ENCODE data around the gene TAF6. TPM values are rescaled to one million over a fixed set of nuclear protein-coding genes. Genes with fewer than 3 reads are reported as not detected.

The TAF6 gene
- total and polyA plus RNA-seq, 9 of the 15 experiments (the other 6 are each of a cell fraction or from before 2014, with no cell fraction given), result 0.78 to 78.7 (median 21.3) TPM

- TF ChIP-seq, protein P1, sequence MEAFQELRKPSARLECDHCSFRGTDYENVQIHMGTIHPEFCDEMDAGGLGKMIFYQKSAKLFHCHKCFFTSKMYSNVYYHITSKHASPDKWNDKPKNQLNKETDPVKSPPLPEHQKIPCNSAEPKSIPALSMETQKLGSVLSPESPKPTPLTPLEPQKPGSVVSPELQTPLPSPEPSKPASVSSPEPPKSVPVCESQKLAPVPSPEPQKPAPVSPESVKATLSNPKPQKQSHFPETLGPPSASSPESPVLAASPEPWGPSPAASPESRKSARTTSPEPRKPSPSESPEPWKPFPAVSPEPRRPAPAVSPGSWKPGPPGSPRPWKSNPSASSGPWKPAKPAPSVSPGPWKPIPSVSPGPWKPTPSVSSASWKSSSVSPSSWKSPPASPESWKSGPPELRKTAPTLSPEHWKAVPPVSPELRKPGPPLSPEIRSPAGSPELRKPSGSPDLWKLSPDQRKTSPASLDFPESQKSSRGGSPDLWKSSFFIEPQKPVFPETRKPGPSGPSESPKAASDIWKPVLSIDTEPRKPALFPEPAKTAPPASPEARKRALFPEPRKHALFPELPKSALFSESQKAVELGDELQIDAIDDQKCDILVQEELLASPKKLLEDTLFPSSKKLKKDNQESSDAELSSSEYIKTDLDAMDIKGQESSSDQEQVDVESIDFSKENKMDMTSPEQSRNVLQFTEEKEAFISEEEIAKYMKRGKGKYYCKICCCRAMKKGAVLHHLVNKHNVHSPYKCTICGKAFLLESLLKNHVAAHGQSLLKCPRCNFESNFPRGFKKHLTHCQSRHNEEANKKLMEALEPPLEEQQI (IDR thresholded peaks at IDR 0.05), result no peak
- TF ChIP-seq ELF1 (tag; IDR thresholded peaks at IDR 0.05) (peak; percentile 95), CEBPZ (IDR thresholded peaks at IDR 0.05; ENCODE audit: borderline replicate concordance, low read depth, low read length) (peak; percentile 83), HDAC6 (IDR thresholded peaks at IDR 0.05; ENCODE audit: low read depth, low read length) (no peak), ZHX1 (conservative IDR thresholded peaks at IDR 0.05; ENCODE audit: low read length) (no peak), ZNF592 (IDR thresholded peaks at IDR 0.05) (no peak), ZNF197 (CRISPR knock-in tag; IDR thresholded peaks at IDR 0.05; ENCODE audit: low read depth) (no peak)
- TF ChIP-seq, protein P2, sequence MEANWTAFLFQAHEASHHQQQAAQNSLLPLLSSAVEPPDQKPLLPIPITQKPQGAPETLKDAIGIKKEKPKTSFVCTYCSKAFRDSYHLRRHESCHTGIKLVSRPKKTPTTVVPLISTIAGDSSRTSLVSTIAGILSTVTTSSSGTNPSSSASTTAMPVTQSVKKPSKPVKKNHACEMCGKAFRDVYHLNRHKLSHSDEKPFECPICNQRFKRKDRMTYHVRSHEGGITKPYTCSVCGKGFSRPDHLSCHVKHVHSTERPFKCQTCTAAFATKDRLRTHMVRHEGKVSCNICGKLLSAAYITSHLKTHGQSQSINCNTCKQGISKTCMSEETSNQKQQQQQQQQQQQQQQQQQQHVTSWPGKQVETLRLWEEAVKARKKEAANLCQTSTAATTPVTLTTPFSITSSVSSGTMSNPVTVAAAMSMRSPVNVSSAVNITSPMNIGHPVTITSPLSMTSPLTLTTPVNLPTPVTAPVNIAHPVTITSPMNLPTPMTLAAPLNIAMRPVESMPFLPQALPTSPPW (CRISPR knock-in tag; IDR thresholded peaks at IDR 0.05), result peak; percentile 90
Measured at GRCh38 chr7:100148559-100149328, 29.6 kb upstream of the TAF6 start, which contains the start of gene LAMTOR4 (continued).

Data from K562 (cell line).